K562 (cell line): ENCODE data around the gene PPP1R37. TPM values are rescaled to one million over a fixed set of nuclear protein-coding genes. Genes with fewer than 3 reads are reported as not detected.
A peak's percentile ranks its signal among the peaks of the same experiment; 100 is the strongest.

ENCODE experiments used
- ATF3 ChIP-seq, 2 experiments: fragments of 450-650 bp in 1 of 2; sonication (generic) in 1 of 2; formaldehyde crosslinking in 1 of 2; IDR thresholded peaks in 1 of 2; conservative IDR thresholded peaks in 1 of 2; 2 replicates each; pipeline versions ENCODE4 v1.6.1 to v1.8.1; 2016 to 2023; ENCODE audit warnings: mild to moderate bottlenecking in 2 of 2, moderate library complexity in 2 of 2, inconsistent platforms in 1 of 2, missing genetic modification reagents in 1 of 2
- CBFA2T2 ChIP-seq: fragments of 450-650 bp; conservative IDR thresholded peaks from 2 replicates; pipeline ENCODE4 v1.6.1; 2017; ENCODE audit warnings: mild to moderate bottlenecking
- CREM ChIP-seq: IDR thresholded peaks from 2 replicates; pipeline ENCODE4 v1.6.1; 2014; ENCODE audit warnings: antibody characterized with exemption, low read depth
- HDAC1 ChIP-seq, 2 experiments: fragments of 450-650 bp; IDR thresholded peaks; 2 replicates each; pipeline ENCODE4 v1.6.1; 2016 to 2017; ENCODE audit warnings: inconsistent platforms in 1 of 2, mild to moderate bottlenecking in 1 of 2, moderate library complexity in 1 of 2
- JUN ChIP-seq, 2 experiments: sonication (generic) in 1 of 2; formaldehyde crosslinking in 1 of 2; IDR thresholded peaks; 2 replicates each; pipeline versions ENCODE4 v1.6.1 to v1.8.0; 2012 to 2022; ENCODE audit warnings: borderline replicate concordance in 2 of 2, mild to moderate bottlenecking in 2 of 2, improper control_type of control experiment in 1 of 2, low read depth in 1 of 2, low read length in 1 of 2, missing genetic modification reagents in 1 of 2
- MAX ChIP-seq: sonication (generic); formaldehyde crosslinking; IDR thresholded peaks from 2 replicates; pipeline ENCODE4 v1.9.0; 2022; ENCODE audit warnings: mild to moderate bottlenecking, missing genetic modification reagents
- RAD51 ChIP-seq: fragments of 450-650 bp; IDR thresholded peaks from 2 replicates; pipeline ENCODE4 v1.7.1; 2016; ENCODE audit warnings: low read depth, mild to moderate bottlenecking, borderline replicate concordance
- REST ChIP-seq, 2 experiments: fragments of 450-650 bp; formaldehyde crosslinking in 1 of 2; IDR thresholded peaks; 2 replicates each; pipeline versions ENCODE4 v1.4.0 to v1.6.1; 2014 to 2020; ENCODE audit warnings: mild to moderate bottlenecking in 2 of 2, borderline replicate concordance in 1 of 2, low read depth in 1 of 2
- TEAD1 ChIP-seq, 2 experiments: fragments of 450-650 bp in 1 of 2; sonication (generic) in 1 of 2; formaldehyde crosslinking; IDR thresholded peaks; 2 replicates each; pipeline versions ENCODE4 v1.4.0 to v1.8.0; 2020 to 2022; ENCODE audit warnings: mild to moderate bottlenecking in 2 of 2, missing genetic modification reagents in 1 of 2
- TOE1 ChIP-seq, 2 experiments: fragments of 450-650 bp in 1 of 2; sonication (generic) in 1 of 2; formaldehyde crosslinking in 1 of 2; IDR thresholded peaks; 2 replicates each; pipeline versions ENCODE4 v1.7.1 to v1.8.0; 2016 to 2022; ENCODE audit warnings: borderline replicate concordance in 2 of 2, mild to moderate bottlenecking in 2 of 2, antibody characterized with exemption in 1 of 2, inconsistent platforms in 1 of 2, low read depth in 1 of 2, missing genetic modification reagents in 1 of 2, moderate library complexity in 1 of 2
- ZBTB7A ChIP-seq: IDR thresholded peaks from 2 replicates; pipeline ENCODE4 v1.6.1; 2011; ENCODE audit warnings: low read depth, mild to moderate bottlenecking, low read length, moderate library complexity, borderline replicate concordance; ENCODE audit not compliant: control insufficient read depth
- polyA plus RNA-seq, 8 experiments: library from polyadenylated mRNA; depleted of rRNA in 4 of 8; stranded (reverse) in 5 of 8; unstranded in 3 of 8; fragments of >200 nt; fragmentation: Nextera tagmentation in 2 of 8; fragmentation: Illumina TruSeq in 1 of 8; extraction: Ambion mirVana in 2 of 8; extraction: Trizol in 1 of 8; gene quantifications; 2 replicates each; pipeline versions ENCODE4 v1.2.1 to v1.2.3, GENCODE V29; 2011 to 2014; ENCODE audit warnings: inconsistent platforms in 1 of 8, missing spikeins in 1 of 8
- total RNA-seq, 7 experiments: library from RNA; depleted of rRNA in 6 of 7; stranded (reverse); fragments of >200 nt in 6 of 7; fragmentation: Illumina TruSeq in 2 of 7; extraction: Trizol in 2 of 7; gene quantifications; 2 replicates each; pipeline versions ENCODE4 v1.2.1 to v1.2.3, GENCODE V29; 2011 to 2021; ENCODE audit warnings: low replicate concordance in 1 of 7
- TF ChIP-seq, protein P1 (sequence below): fragments of 450-650 bp; IDR thresholded peaks from 2 replicates; pipeline ENCODE4 v1.6.1; 2016; ENCODE audit warnings: low read depth, mild to moderate bottlenecking, moderate library complexity

PPP1R37 gene
- total and polyA plus RNA-seq, 9 of the 15 experiments (the other 6 are each of a cell fraction or from before 2014, with no cell fraction given): 0.04 to 20.3 (median 7.3) TPM

- TF ChIP-seq REST (IDR thresholded peaks at IDR 0.05; ENCODE audit: borderline replicate concordance) (peak; percentile 94), REST (CRISPR knock-in tag; IDR thresholded peaks at IDR 0.05; ENCODE audit: low read depth) (no peak), ZBTB7A (peak; percentile 34; the same call in 1 of the 2 replicates), HDAC1 (IDR thresholded peaks at IDR 0.05) (peak in 1 of 2 experiments; percentile 98; a peak in 2 of 4 replicates), CBFA2T2 (peak; percentile 61), TEAD1 (CRISPR knock-in tag; IDR thresholded peaks at IDR 0.05) (peak in 1 of 2 experiments; percentile 76; a peak in 2 of 4 replicates), CREM (peak; percentile 80), ATF3 (IDR thresholded peaks at IDR 0.05) (peak; percentile 95), ATF3 (CRISPR knock-in tag; conservative IDR thresholded peaks at IDR 0.05) (no peak), TOE1 (IDR thresholded peaks at IDR 0.05; ENCODE audit: borderline replicate concordance) (peak; percentile 9; the same call in 1 of the 2 replicates), TOE1 (CRISPR knock-in tag; IDR thresholded peaks at IDR 0.05; ENCODE audit: borderline replicate concordance, low read depth) (no peak), MAX (CRISPR knock-in tag) (peak; percentile 86), JUN (IDR thresholded peaks at IDR 0.05; ENCODE audit: borderline replicate concordance, low read depth, low read length) (peak; percentile 86), JUN (CRISPR knock-in tag; IDR thresholded peaks at IDR 0.05; ENCODE audit: borderline replicate concordance) (no peak), RAD51 (peak; percentile 76)
- TF ChIP-seq, protein P1, sequence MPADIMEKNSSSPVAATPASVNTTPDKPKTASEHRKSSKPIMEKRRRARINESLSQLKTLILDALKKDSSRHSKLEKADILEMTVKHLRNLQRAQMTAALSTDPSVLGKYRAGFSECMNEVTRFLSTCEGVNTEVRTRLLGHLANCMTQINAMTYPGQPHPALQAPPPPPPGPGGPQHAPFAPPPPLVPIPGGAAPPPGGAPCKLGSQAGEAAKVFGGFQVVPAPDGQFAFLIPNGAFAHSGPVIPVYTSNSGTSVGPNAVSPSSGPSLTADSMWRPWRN: peak; percentile 75
Observed at GRCh38 chr19:45154064-45154827, 61.3 kb downstream of the PPP1R37 start (continued).
